ENCODE results near the gene PHACTR3. TPM values are rescaled to one million over a fixed set of nuclear protein-coding genes. Genes with fewer than 3 reads are reported as not detected.
A peak's percentile ranks its signal among the peaks of the same experiment; 100 is the strongest.

PHACTR3 gene
- total and polyA plus RNA-seq, 4 donors, result 0.14 to 0.42 (median 0.17) TPM

- Histone ChIP-seq H3K9me3 (ENCODE audit: control insufficient read depth in 4 of 4, low read length in 3 of 4) (no peaks in the 10 kb centered on the region), H3K9ac (ENCODE audit: low read depth in 1 of 2, low read length in 2 of 2) (no peak overlapping the region)
These were observed 207.4 kb downstream of the PHACTR3 start for GRCh38 chr20:59811681-59812171.

GRCh38 chr20:59812286-59813125, 208.2 kb downstream of the PHACTR3 start:
- Histone ChIP-seq H3K36me3 (ENCODE audit: control insufficient read depth in 4 of 4, insufficient read depth in 3 of 4, low read depth in 1 of 4, low read length in 3 of 4) (no peaks in the 10 kb centered on the region), H3K27ac (ENCODE audit: low read depth in 1 of 2, low read length in 2 of 2) (no peak overlapping the region), H3K4me3 (ENCODE audit: low read depth in 1 of 3, low read length in 3 of 3) (no peak overlapping the region), H3K9ac (ENCODE audit: low read depth in 1 of 2, low read length in 2 of 2) (no peak overlapping the region), H3K4me1 (ENCODE audit: control insufficient read depth in 4 of 4, insufficient read depth in 4 of 4, low read length in 3 of 4) (no peaks in the 10 kb centered on the region), H3K9me3 (ENCODE audit: control insufficient read depth in 4 of 4, low read length in 3 of 4) (no peaks in the 10 kb centered on the region), H3K27me3 (ENCODE audit: control insufficient read depth in 4 of 4, insufficient read depth in 4 of 4, low read length in 3 of 4) (peaks cover 0 to 6% (median 0%) of the 10 kb centered on the region in 4 donors)
- TF ChIP-seq, protein P1, sequence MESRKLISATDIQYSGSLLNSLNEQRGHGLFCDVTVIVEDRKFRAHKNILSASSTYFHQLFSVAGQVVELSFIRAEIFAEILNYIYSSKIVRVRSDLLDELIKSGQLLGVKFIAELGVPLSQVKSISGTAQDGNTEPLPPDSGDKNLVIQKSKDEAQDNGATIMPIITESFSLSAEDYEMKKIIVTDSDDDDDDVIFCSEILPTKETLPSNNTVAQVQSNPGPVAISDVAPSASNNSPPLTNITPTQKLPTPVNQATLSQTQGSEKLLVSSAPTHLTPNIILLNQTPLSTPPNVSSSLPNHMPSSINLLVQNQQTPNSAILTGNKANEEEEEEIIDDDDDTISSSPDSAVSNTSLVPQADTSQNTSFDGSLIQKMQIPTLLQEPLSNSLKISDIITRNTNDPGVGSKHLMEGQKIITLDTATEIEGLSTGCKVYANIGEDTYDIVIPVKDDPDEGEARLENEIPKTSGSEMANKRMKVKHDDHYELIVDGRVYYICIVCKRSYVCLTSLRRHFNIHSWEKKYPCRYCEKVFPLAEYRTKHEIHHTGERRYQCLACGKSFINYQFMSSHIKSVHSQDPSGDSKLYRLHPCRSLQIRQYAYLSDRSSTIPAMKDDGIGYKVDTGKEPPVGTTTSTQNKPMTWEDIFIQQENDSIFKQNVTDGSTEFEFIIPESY (IDR thresholded peaks at IDR 0.05), result no peak
- TF ChIP-seq RAD21 (IDR thresholded peaks at IDR 0.05) (no peak), FOXA1 (IDR thresholded peaks at IDR 0.05) (no peak), RXRA (IDR thresholded peaks at IDR 0.05) (no peak), GABPA (IDR thresholded peaks at IDR 0.05 in 1 of 2, conservative IDR thresholded peaks at IDR 0.05 in 1 of 2) (no peak), FOXA2 (IDR thresholded peaks at IDR 0.05) (no peak), HNF4A (conservative IDR thresholded peaks at IDR 0.05) (no peak)
- TF ChIP-seq, protein P2, sequence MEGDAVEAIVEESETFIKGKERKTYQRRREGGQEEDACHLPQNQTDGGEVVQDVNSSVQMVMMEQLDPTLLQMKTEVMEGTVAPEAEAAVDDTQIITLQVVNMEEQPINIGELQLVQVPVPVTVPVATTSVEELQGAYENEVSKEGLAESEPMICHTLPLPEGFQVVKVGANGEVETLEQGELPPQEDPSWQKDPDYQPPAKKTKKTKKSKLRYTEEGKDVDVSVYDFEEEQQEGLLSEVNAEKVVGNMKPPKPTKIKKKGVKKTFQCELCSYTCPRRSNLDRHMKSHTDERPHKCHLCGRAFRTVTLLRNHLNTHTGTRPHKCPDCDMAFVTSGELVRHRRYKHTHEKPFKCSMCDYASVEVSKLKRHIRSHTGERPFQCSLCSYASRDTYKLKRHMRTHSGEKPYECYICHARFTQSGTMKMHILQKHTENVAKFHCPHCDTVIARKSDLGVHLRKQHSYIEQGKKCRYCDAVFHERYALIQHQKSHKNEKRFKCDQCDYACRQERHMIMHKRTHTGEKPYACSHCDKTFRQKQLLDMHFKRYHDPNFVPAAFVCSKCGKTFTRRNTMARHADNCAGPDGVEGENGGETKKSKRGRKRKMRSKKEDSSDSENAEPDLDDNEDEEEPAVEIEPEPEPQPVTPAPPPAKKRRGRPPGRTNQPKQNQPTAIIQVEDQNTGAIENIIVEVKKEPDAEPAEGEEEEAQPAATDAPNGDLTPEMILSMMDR (IDR thresholded peaks at IDR 0.05; ENCODE audit: low read depth, low read length, missing input control), result no peak
- 85% methylated on average over 23 of the region's 23 CpGs for WGBS
- peak; percentile 21 for DNase-seq (ENCODE audit: low spot score)

More at GRCh38 chr20:59811681-59812171, 207.4 kb downstream of the PHACTR3 start:
- 78% methylated on average over 7 of the region's 7 CpGs for WGBS
- Histone ChIP-seq H3K27ac (ENCODE audit: low read depth in 1 of 2, low read length in 2 of 2) (no peak overlapping the region), H3K4me1 (ENCODE audit: control insufficient read depth in 4 of 4, insufficient read depth in 4 of 4, low read length in 3 of 4) (no peaks in the 10 kb centered on the region), H3K4me3 (ENCODE audit: low read depth in 1 of 3, low read length in 3 of 3) (no peak overlapping the region), H3K36me3 (ENCODE audit: control insufficient read depth in 4 of 4, insufficient read depth in 3 of 4, low read depth in 1 of 4, low read length in 3 of 4) (no peaks in the 10 kb centered on the region), H3K27me3 (ENCODE audit: control insufficient read depth in 4 of 4, insufficient read depth in 4 of 4, low read length in 3 of 4) (peaks cover 0 to 6% (median 0%) of the 10 kb centered on the region in 4 donors)
- peak; percentile 19 for DNase-seq (ENCODE audit: low spot score)
- TF ChIP-seq HNF4G (IDR thresholded peaks at IDR 0.05), result no peak
- no peak for TF ChIP-seq YY1 (IDR thresholded peaks at IDR 0.05)
- TF ChIP-seq EGR1 (IDR thresholded peaks at IDR 0.05; ENCODE audit: low read depth in 2 of 2), result no peak
- no peak for TF ChIP-seq RXRA (IDR thresholded peaks at IDR 0.05)
- TF ChIP-seq RAD21 (IDR thresholded peaks at IDR 0.05), result no peak
- TF ChIP-seq JUND (IDR thresholded peaks at IDR 0.05), result no peak
- TF ChIP-seq GABPA (IDR thresholded peaks at IDR 0.05 in 1 of 2, conservative IDR thresholded peaks at IDR 0.05 in 1 of 2), result no peak
- TF ChIP-seq, protein P1 (IDR thresholded peaks at IDR 0.05), result no peak
- no peak for TF ChIP-seq TAF1 (conservative IDR thresholded peaks at IDR 0.05)
- no peak for TF ChIP-seq HNF4A (conservative IDR thresholded peaks at IDR 0.05)
- TF ChIP-seq, protein P3, sequence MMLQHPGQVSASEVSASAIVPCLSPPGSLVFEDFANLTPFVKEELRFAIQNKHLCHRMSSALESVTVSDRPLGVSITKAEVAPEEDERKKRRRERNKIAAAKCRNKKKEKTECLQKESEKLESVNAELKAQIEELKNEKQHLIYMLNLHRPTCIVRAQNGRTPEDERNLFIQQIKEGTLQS (IDR thresholded peaks at IDR 0.05), result no peak
- no peak for TF ChIP-seq FOXA2 (IDR thresholded peaks at IDR 0.05)

Data from liver (tissue), 9 donors.